DOHH2 (cell line): ENCODE data around the gene SH2D4B.

Experiments used
- EZH2phosphoT487 ChIP-seq: fragments of 200-600 bp; sonication (generic); IDR thresholded peaks from 2 replicates; pipeline ENCODE4 v1.6.1; 2017; ENCODE audit warnings: borderline replicate concordance, mild to moderate bottlenecking, antibody characterized with exemption, low read length, moderate library complexity, mixed read lengths
- TF ChIP-seq, protein P1 (sequence below): fragments of 200-600 bp; sonication (generic); IDR thresholded peaks from one replicate; pipeline ENCODE4 v1.5.1; 2014; ENCODE audit warnings: antibody characterized with exemption, mild to moderate bottlenecking, low read depth, low read length; ENCODE audit not compliant: poor library complexity, severe bottlenecking

GRCh38 chr10:80542652-80543318 lies 5.1 kb downstream of the SH2D4B start:
- TF ChIP-seq, protein P1, sequence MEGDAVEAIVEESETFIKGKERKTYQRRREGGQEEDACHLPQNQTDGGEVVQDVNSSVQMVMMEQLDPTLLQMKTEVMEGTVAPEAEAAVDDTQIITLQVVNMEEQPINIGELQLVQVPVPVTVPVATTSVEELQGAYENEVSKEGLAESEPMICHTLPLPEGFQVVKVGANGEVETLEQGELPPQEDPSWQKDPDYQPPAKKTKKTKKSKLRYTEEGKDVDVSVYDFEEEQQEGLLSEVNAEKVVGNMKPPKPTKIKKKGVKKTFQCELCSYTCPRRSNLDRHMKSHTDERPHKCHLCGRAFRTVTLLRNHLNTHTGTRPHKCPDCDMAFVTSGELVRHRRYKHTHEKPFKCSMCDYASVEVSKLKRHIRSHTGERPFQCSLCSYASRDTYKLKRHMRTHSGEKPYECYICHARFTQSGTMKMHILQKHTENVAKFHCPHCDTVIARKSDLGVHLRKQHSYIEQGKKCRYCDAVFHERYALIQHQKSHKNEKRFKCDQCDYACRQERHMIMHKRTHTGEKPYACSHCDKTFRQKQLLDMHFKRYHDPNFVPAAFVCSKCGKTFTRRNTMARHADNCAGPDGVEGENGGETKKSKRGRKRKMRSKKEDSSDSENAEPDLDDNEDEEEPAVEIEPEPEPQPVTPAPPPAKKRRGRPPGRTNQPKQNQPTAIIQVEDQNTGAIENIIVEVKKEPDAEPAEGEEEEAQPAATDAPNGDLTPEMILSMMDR, result no peak
- no peak for TF ChIP-seq EZH2phosphoT487
